Smooth muscle cell (in vitro differentiated cells): ENCODE measurements around the gene LGR6. TPM values are rescaled to one million over a fixed set of nuclear protein-coding genes. Genes with fewer than 3 reads are reported as not detected.

Experiments used
- DNase-seq: peaks from one replicate; lab custom pipeline; 2025; ENCODE audit not compliant: unreplicated experiment; lab: John Stamatoyannopoulos, UW
- H2AFZ ChIP-seq: fragments of 200-600 bp; sonication (generic); 2 replicates; pipeline ENCODE4 v1.6.0; 2016; ENCODE audit warnings: antibody characterized with exemption, low read depth, mild to moderate bottlenecking
- H3F3A ChIP-seq: fragments of 200-600 bp; sonication (generic); 2 replicates; pipeline ENCODE4 v1.6.0; 2017; ENCODE audit warnings: antibody characterized with exemption, low read depth
- H3K27ac ChIP-seq: fragments of 200-600 bp; sonication (generic); 2 replicates; pipeline ENCODE4 v1.5.1; 2016; ENCODE audit warnings: low read depth, mild to moderate bottlenecking
- H3K27me3 ChIP-seq: fragments of 200-600 bp; sonication (generic); 2 replicates; pipeline ENCODE4 v1.6.1; 2016; ENCODE audit warnings: low read depth, mild to moderate bottlenecking
- H3K36me3 ChIP-seq: fragments of 200-600 bp; sonication (generic); 2 replicates; pipeline ENCODE4 v1.5.1; 2016; ENCODE audit warnings: low read depth
- H3K4me1 ChIP-seq: fragments of 200-600 bp; sonication (generic); 2 replicates; pipeline ENCODE4 v1.5.1; 2016; ENCODE audit warnings: low read depth
- H3K4me2 ChIP-seq: fragments of 200-600 bp; sonication (generic); 2 replicates; pipeline ENCODE4 v1.6.0; 2016; ENCODE audit warnings: mild to moderate bottlenecking
- H3K4me3 ChIP-seq: fragments of 200-600 bp; sonication (generic); 2 replicates; pipeline ENCODE4 v1.5.1; 2016; ENCODE audit warnings: mild to moderate bottlenecking
- H3K79me2 ChIP-seq: fragments of 200-600 bp; sonication (generic); 2 replicates; pipeline ENCODE4 v1.6.0; 2016; ENCODE audit warnings: low read depth, mild to moderate bottlenecking
- H3K9ac ChIP-seq: fragments of 200-600 bp; sonication (generic); 2 replicates; pipeline ENCODE4 v1.6.0; 2016; ENCODE audit warnings: low read depth
- H3K9me3 ChIP-seq: fragments of 200-600 bp; sonication (generic); replicated peaks from 2 replicates; pipeline ENCODE4 v1.5.1; 2016; ENCODE audit warnings: low read depth
- H4K20me1 ChIP-seq: fragments of 200-600 bp; sonication (generic); 2 replicates; pipeline ENCODE4 v1.6.0; 2016; ENCODE audit warnings: low read depth
- WGBS: methylation state at CpG from one replicate; pipeline ENCODE4 v1.1.7; 2016; ENCODE audit warnings: low lambda C conversion rate; 5-methylcytosine and 5-hydroxymethylcytosine counted together
- polyA plus RNA-seq: library from polyadenylated mRNA; unstranded; fragments of >200 nt; fragmentation: Nextera tagmentation; extraction: Ambion mirVana; gene quantifications from 2 replicates; pipeline ENCODE4 v1.2.1, GENCODE V29; 2016
- total RNA-seq: library from RNA; depleted of rRNA; stranded (reverse); fragments of >200 nt; gene quantifications from 2 replicates; pipeline ENCODE4 v1.2.3, GENCODE V29; 2014
- TF ChIP-seq, protein P1 (sequence below): fragments of 200-600 bp; sonication (generic); IDR thresholded peaks from 2 replicates; pipeline ENCODE4 v1.5.1; 2017; ENCODE audit warnings: borderline replicate concordance, mild to moderate bottlenecking, antibody characterized with exemption; ENCODE audit not compliant: insufficient read depth, poor library complexity, severe bottlenecking

The LGR6 gene
- total and polyA plus RNA-seq, 2 experiments from 2014 or later: 1.8 to 2.9 TPM

- Histone ChIP-seq H3K27ac (no peak overlapping the region), H3K9me3 (no peaks in the 10 kb centered on the region), H3K79me2 (no peaks in the 10 kb centered on the region), H3K27me3 (peaks cover 7% of the 10 kb centered on the region), H3K9ac (no peak overlapping the region), H2AFZ (no peak overlapping the region), H4K20me1 (no peaks in the 10 kb centered on the region), H3K36me3 (no peaks in the 10 kb centered on the region), H3F3A (no peaks in the 10 kb centered on the region), H3K4me2 (no peak overlapping the region), H3K4me1 (no peaks in the 10 kb centered on the region), H3K4me3 (no peak overlapping the region)
- DNase-seq: no peak
- 80% methylated on average over 4 of the region's 4 CpGs for WGBS
- TF ChIP-seq, protein P1, sequence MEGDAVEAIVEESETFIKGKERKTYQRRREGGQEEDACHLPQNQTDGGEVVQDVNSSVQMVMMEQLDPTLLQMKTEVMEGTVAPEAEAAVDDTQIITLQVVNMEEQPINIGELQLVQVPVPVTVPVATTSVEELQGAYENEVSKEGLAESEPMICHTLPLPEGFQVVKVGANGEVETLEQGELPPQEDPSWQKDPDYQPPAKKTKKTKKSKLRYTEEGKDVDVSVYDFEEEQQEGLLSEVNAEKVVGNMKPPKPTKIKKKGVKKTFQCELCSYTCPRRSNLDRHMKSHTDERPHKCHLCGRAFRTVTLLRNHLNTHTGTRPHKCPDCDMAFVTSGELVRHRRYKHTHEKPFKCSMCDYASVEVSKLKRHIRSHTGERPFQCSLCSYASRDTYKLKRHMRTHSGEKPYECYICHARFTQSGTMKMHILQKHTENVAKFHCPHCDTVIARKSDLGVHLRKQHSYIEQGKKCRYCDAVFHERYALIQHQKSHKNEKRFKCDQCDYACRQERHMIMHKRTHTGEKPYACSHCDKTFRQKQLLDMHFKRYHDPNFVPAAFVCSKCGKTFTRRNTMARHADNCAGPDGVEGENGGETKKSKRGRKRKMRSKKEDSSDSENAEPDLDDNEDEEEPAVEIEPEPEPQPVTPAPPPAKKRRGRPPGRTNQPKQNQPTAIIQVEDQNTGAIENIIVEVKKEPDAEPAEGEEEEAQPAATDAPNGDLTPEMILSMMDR: no peak
Observed at GRCh38 chr1:202323731-202324130, 130.1 kb downstream of the LGR6 start.

DNA sequence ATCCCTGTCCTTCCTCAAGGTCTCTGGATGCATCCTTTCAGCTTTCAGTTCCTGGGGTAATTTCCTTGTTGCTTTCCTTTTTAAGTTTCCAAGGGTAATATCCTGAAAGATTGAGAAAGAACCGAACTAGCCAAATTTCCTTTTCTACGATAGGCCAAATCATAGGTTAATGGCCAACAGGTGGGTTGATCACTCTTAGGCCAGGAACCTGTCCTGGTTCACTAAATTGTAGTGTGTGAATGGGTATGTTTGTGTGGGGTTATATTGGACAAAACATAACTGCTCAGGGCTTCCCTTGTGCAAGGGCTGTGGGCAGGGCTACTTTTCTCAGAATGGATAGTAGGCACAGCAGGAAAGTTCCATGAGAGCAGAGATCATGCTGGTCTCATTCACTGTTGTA is 131.0 kb downstream of the LGR6 start:
- no peak overlapping the region for H3K27ac ChIP-seq
- H3F3A ChIP-seq: no peaks in the 10 kb centered on the region
- no peaks in the 10 kb centered on the region for H3K79me2 ChIP-seq
- TF ChIP-seq, protein P1: no peak
- H3K4me1 ChIP-seq: no peaks in the 10 kb centered on the region
- H3K4me2 ChIP-seq: no peak overlapping the region
- H3K9ac ChIP-seq: no peak overlapping the region
- H3K4me3 ChIP-seq: no peak overlapping the region
- no peaks in the 10 kb centered on the region for H3K9me3 ChIP-seq
- H4K20me1 ChIP-seq: no peaks in the 10 kb centered on the region
- H3K36me3 ChIP-seq: no peaks in the 10 kb centered on the region
- no peak for DNase-seq
- H2AFZ ChIP-seq: no peak overlapping the region
- peaks cover 7% of the 10 kb centered on the region for H3K27me3 ChIP-seq
- 98% methylated on average over 2 of the region's 2 CpGs for WGBS

GRCh38 chr1:202329891-202330290 is 136.3 kb downstream of the LGR6 start:
- no peaks in the 10 kb centered on the region for H3K36me3 ChIP-seq
- H3K27ac ChIP-seq: no peak overlapping the region
- H3F3A ChIP-seq: no peaks in the 10 kb centered on the region
- H3K27me3 ChIP-seq: no peaks in the 10 kb centered on the region
- H4K20me1 ChIP-seq: no peaks in the 10 kb centered on the region
- DNase-seq: no peak
- no peak overlapping the region for H3K4me2 ChIP-seq
- H3K4me3 ChIP-seq: no peak overlapping the region
- TF ChIP-seq, protein P1: no peak
- H3K4me1 ChIP-seq: no peaks in the 10 kb centered on the region
- no peak overlapping the region for H3K9ac ChIP-seq
- no peak overlapping the region for H2AFZ ChIP-seq
- no peaks in the 10 kb centered on the region for H3K9me3 ChIP-seq
- H3K79me2 ChIP-seq: no peaks in the 10 kb centered on the region

DNA sequence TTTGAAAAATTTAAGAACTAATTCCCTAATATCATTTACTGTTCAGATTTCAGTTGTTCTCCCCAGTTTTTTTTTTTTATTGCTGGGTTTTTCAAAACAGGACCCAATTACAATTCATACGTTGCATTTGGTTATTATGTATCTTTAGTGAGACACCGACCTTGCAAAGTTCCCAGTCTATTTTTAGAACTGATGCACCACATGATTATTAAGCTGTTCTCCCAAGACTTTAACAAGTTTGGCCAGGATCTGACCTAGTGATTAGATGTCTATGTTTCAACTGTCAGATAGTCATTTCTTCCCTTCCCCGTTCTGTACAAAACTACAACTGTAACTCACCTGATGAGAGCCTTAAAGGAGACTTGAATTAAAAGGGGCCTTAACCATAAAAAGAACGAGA is 140.3 kb downstream of the LGR6 start:
- Histone ChIP-seq H3K36me3 (no peaks in the 10 kb centered on the region), H3K27me3 (no peaks in the 10 kb centered on the region), H4K20me1 (no peaks in the 10 kb centered on the region), H2AFZ (no peak overlapping the region), H3K4me3 (no peak overlapping the region), H3K4me2 (no peak overlapping the region), H3K9ac (no peak overlapping the region), H3K4me1 (no peaks in the 10 kb centered on the region), H3K27ac (no peak overlapping the region), H3K79me2 (no peaks in the 10 kb centered on the region), H3K9me3 (no peaks in the 10 kb centered on the region), H3F3A (no peaks in the 10 kb centered on the region)
- WGBS: 93% methylated on average over 4 of the region's 4 CpGs
- DNase-seq: no peak
- TF ChIP-seq, protein P1: no peak
